H1 (cell line): ENCODE results near the gene SLC12A7. TPM values are rescaled to one million over a fixed set of nuclear protein-coding genes. Genes with fewer than 3 reads are reported as not detected.

Experiments used
- CTCF ChIA-PET: fragments of 300-600 bp; sonication (Branson Sonifier 250); formaldehyde crosslinking; loops from one replicate; lab custom pipeline; 2021; ENCODE audit not compliant: partially characterized antibody; lab: Charles Lee
- POLR2A ChIA-PET: fragments of 300-600 bp; sonication (Branson Sonifier 250); formaldehyde crosslinking; loops from one replicate; lab custom pipeline; 2021; ENCODE audit warnings: inconsistent platforms; ENCODE audit not compliant: partially characterized antibody; lab: Charles Lee
- DNase-seq, 2 experiments: peaks; one replicate each; pipeline versions ENCODE4 v3.0.0 to v3.0.0-alpha.2; 2010 to 2022; ENCODE audit warnings: low spot score in 2 of 2, low read depth in 1 of 2, mixed read lengths in 1 of 2
- FAIRE-seq: peaks from 2 replicates; lab custom pipeline; 2011; peaks lifted over from hg19 to GRCh38; lab: Jason Lieb, UNC
- H2AFZ ChIP-seq: 2 replicates; pipeline ENCODE4 v1.8.1; 2012; ENCODE audit warnings: low read length, inconsistent platforms
- H2AK5ac ChIP-seq: 2 replicates; pipeline ENCODE4 v1.6.1; 2013; ENCODE audit warnings: low read depth, low read length
- H2BK120ac ChIP-seq: replicated peaks from 2 replicates; pipeline ENCODE3; 2013; ENCODE audit warnings: low read depth, low read length, inconsistent platforms
- H2BK12ac ChIP-seq: 2 replicates; pipeline ENCODE4 v1.6.1; 2013; ENCODE audit warnings: low read depth, low read length
- H2BK15ac ChIP-seq: 2 replicates; pipeline ENCODE4 v1.6.1; 2013; ENCODE audit warnings: low read length
- H2BK20ac ChIP-seq: 2 replicates; pipeline ENCODE4 v1.6.1; 2013; ENCODE audit warnings: low read length
- H2BK5ac ChIP-seq: 2 replicates; pipeline ENCODE4 v1.6.1; 2013; ENCODE audit warnings: low read depth, low read length
- H3K14ac ChIP-seq: 2 replicates; pipeline ENCODE4 v1.6.1; 2013; ENCODE audit warnings: inconsistent platforms; ENCODE audit not compliant: insufficient read length
- H3K18ac ChIP-seq: 2 replicates; pipeline ENCODE4 v1.6.1; 2013; ENCODE audit warnings: low read length; ENCODE audit errors: extremely low read depth
- H3K23ac ChIP-seq: 2 replicates; pipeline ENCODE4 v1.6.1; 2013; ENCODE audit warnings: inconsistent platforms; ENCODE audit not compliant: insufficient read length
- H3K23me2 ChIP-seq: 2 replicates; pipeline ENCODE4 v1.6.1; 2013; ENCODE audit warnings: low read depth, low read length
- H3K27ac ChIP-seq: 2 replicates; pipeline ENCODE4 v1.6.1; 2011; ENCODE audit warnings: low read depth, low read length, inconsistent platforms
- H3K27me3 ChIP-seq, 4 experiments: replicated peaks in 1 of 4; 1 replicate in 1 of 4; 2 replicates in 3 of 4; pipeline versions ENCODE4 v1.6.1 to v1.8.1; 2011 to 2013; ENCODE audit warnings: low read length in 3 of 4, mild to moderate bottlenecking in 3 of 4, inconsistent platforms in 2 of 4, mixed read lengths in 2 of 4, moderate library complexity in 1 of 4; ENCODE audit not compliant: control insufficient read depth in 3 of 4, insufficient read depth in 3 of 4; ENCODE audit errors: extremely low read depth in 1 of 4
- H3K36me3 ChIP-seq, 4 experiments: 2 replicates each; pipeline versions ENCODE4 v1.6.1 to v1.8.1; 2011 to 2013; ENCODE audit warnings: mild to moderate bottlenecking in 4 of 4, low read length in 3 of 4, moderate library complexity in 2 of 4, control low read depth in 1 of 4, inconsistent platforms in 1 of 4; ENCODE audit not compliant: insufficient read depth in 4 of 4, control insufficient read depth in 2 of 4
- H3K4ac ChIP-seq: replicated peaks from 2 replicates; pipeline ENCODE3; 2013; ENCODE audit warnings: low read length, low read depth, mixed read lengths, inconsistent platforms; ENCODE audit not compliant: insufficient read length
- H3K4me1 ChIP-seq, 4 experiments: replicated peaks in 1 of 4; 1 replicate in 1 of 4; 2 replicates in 3 of 4; pipeline versions ENCODE4 v1.6.1 to v1.8.1; 2011 to 2013; ENCODE audit warnings: low read length in 3 of 4, inconsistent platforms in 2 of 4, mixed read lengths in 1 of 4; ENCODE audit not compliant: insufficient read depth in 4 of 4, control insufficient read depth in 3 of 4
- H3K4me2 ChIP-seq, 2 experiments: 2 replicates each; pipeline versions ENCODE4 v1.6.1 to v1.8.1; 2011 to 2013; ENCODE audit warnings: low read depth in 2 of 2, low read length in 2 of 2, control low read depth in 1 of 2, inconsistent platforms in 1 of 2, mild to moderate bottlenecking in 1 of 2; ENCODE audit not compliant: insufficient read depth in 1 of 2
- H3K4me3 ChIP-seq, 4 experiments: fragments of 200-600, 300-600 bp in 1 of 4; sonication (generic), shearing (Covaris generic), sonication (Bioruptor Twin) in 1 of 4; 2 replicates each; pipeline versions ENCODE4 v1.5.1 to v1.8.1; 2011 to 2016; ENCODE audit warnings: low read length in 4 of 4, low read depth in 3 of 4, control low read depth in 2 of 4, inconsistent platforms in 2 of 4, mild to moderate bottlenecking in 2 of 4, mixed read lengths in 1 of 4, moderate library complexity in 1 of 4; ENCODE audit not compliant: insufficient read depth in 2 of 4; ENCODE audit errors: extremely low read depth in 1 of 4
- H3K56ac ChIP-seq: replicated peaks from 2 replicates; pipeline ENCODE3; 2013; ENCODE audit warnings: low read depth, mild to moderate bottlenecking, mixed read lengths, low read length, inconsistent platforms; ENCODE audit not compliant: insufficient read length
- H3K79me1 ChIP-seq: 2 replicates; pipeline ENCODE4 v1.6.1; 2013; ENCODE audit warnings: low read depth, low read length, control low read depth
- H3K79me2 ChIP-seq, 2 experiments: 2 replicates each; pipeline versions ENCODE4 v1.6.1 to v1.8.1; 2012 to 2013; ENCODE audit warnings: low read length in 2 of 2, mild to moderate bottlenecking in 2 of 2, inconsistent platforms in 1 of 2; ENCODE audit not compliant: insufficient read depth in 2 of 2, control insufficient read depth in 1 of 2
- H3K9ac ChIP-seq, 4 experiments: replicated peaks in 1 of 4; 1 replicate in 1 of 4; 2 replicates in 3 of 4; pipeline versions ENCODE4 v1.6.1 to v1.8.1; 2011 to 2013; ENCODE audit warnings: low read depth in 3 of 4, low read length in 3 of 4, control low read depth in 2 of 4, mild to moderate bottlenecking in 2 of 4, moderate library complexity in 2 of 4, inconsistent platforms in 1 of 4; ENCODE audit errors: extremely low read depth in 1 of 4
- H3K9me3 ChIP-seq, 2 experiments: 2 replicates each; pipeline versions ENCODE4 v1.6.1 to v1.8.1; 2012 to 2013; ENCODE audit warnings: mild to moderate bottlenecking in 2 of 2, moderate library complexity in 2 of 2, control low read depth in 1 of 2, inconsistent platforms in 1 of 2, low read depth in 1 of 2, low read length in 1 of 2, mixed read lengths in 1 of 2; ENCODE audit not compliant: insufficient read depth in 2 of 2
- H4K20me1 ChIP-seq, 2 experiments: replicated peaks in 1 of 2; 2 replicates each; pipeline versions ENCODE3 to v1.8.1; 2011 to 2013; ENCODE audit warnings: inconsistent platforms in 2 of 2, low read length in 2 of 2, mild to moderate bottlenecking in 1 of 2; ENCODE audit not compliant: insufficient read depth in 2 of 2, control insufficient read depth in 1 of 2
- H4K5ac ChIP-seq: 2 replicates; pipeline ENCODE4 v1.6.1; 2013; ENCODE audit warnings: low read length, low read depth, mixed read lengths, inconsistent platforms; ENCODE audit not compliant: insufficient read length
- H4K8ac ChIP-seq: 2 replicates; pipeline ENCODE4 v1.8.0; 2013; ENCODE audit warnings: mild to moderate bottlenecking, moderate library complexity, low read length, inconsistent platforms; ENCODE audit not compliant: insufficient read depth; ENCODE audit errors: extremely low read depth
- H4K91ac ChIP-seq: replicated peaks from 2 replicates; pipeline ENCODE3; 2013; ENCODE audit warnings: low read length, mixed read lengths, inconsistent platforms; ENCODE audit not compliant: insufficient read length
- ATF3 ChIP-seq: IDR thresholded peaks from 2 replicates; pipeline ENCODE4 v1.6.1; 2011; ENCODE audit warnings: low read depth, mild to moderate bottlenecking, low read length; ENCODE audit not compliant: insufficient read depth
- BACH1 ChIP-seq: IDR thresholded peaks from 2 replicates; pipeline ENCODE4 v1.6.1; 2012; ENCODE audit warnings: low read length, improper control_type of control experiment
- EP300 ChIP-seq, 2 experiments: IDR thresholded peaks; 1 replicate in 1 of 2; 2 replicates in 1 of 2; pipeline ENCODE4 v1.6.1; 2011 to 2012; ENCODE audit warnings: low read depth in 2 of 2, low read length in 2 of 2, mild to moderate bottlenecking in 2 of 2, borderline replicate concordance in 1 of 2, inconsistent platforms in 1 of 2, moderate library complexity in 1 of 2
- FOSL1 ChIP-seq: IDR thresholded peaks from 2 replicates; pipeline ENCODE4 v1.6.1; 2011; ENCODE audit warnings: mild to moderate bottlenecking, low read depth, low read length, moderate library complexity; ENCODE audit not compliant: insufficient read depth
- HDAC2 ChIP-seq, 2 experiments: fragments of 300-600 bp in 1 of 2; sonication (generic) in 1 of 2; IDR thresholded peaks; 2 replicates each; pipeline ENCODE4 v1.6.1; 2011 to 2012; ENCODE audit warnings: low read depth in 2 of 2, low read length in 2 of 2, mild to moderate bottlenecking in 2 of 2, moderate library complexity in 2 of 2, borderline replicate concordance in 1 of 2, inconsistent platforms in 1 of 2
- JUND ChIP-seq: IDR thresholded peaks from 2 replicates; pipeline ENCODE4 v1.6.1; 2011; ENCODE audit warnings: mild to moderate bottlenecking, improper control_type of control experiment, low read length
- KDM4A ChIP-seq: IDR thresholded peaks from one replicate; pipeline ENCODE4 v1.7.1; 2012; ENCODE audit warnings: low read depth, mild to moderate bottlenecking, moderate library complexity, low read length, inconsistent platforms; ENCODE audit not compliant: severe bottlenecking
- NRF1 ChIP-seq: IDR thresholded peaks from 2 replicates; pipeline ENCODE4 v1.6.1; 2011; ENCODE audit warnings: mild to moderate bottlenecking, low read depth, low read length, improper control_type of control experiment
- RBBP5 ChIP-seq: IDR thresholded peaks from 2 replicates; pipeline ENCODE4 v1.7.1; 2012; ENCODE audit warnings: low read depth, mild to moderate bottlenecking, inconsistent platforms, low read length, moderate library complexity, borderline replicate concordance
- SAP30 ChIP-seq: fragments of 300-600 bp; sonication (generic); IDR thresholded peaks from 2 replicates; pipeline ENCODE4 v1.7.1; 2012; ENCODE audit warnings: low read length, moderate library complexity, mild to moderate bottlenecking, inconsistent platforms; ENCODE audit not compliant: insufficient read depth, insufficient replicate concordance
- WGBS, 2 experiments: shearing (Covaris generic) in 1 of 2; methylation state at CpG; one replicate each; pipeline versions ENCODE4 v1.1.6 to v1.1.7; 2013 to 2015; ENCODE audit warnings: low lambda C conversion rate in 2 of 2, mixed read lengths in 2 of 2, inconsistent platforms in 1 of 2, low coverage in 1 of 2, missing lambda C conversion rate in 1 of 2; ENCODE audit not compliant: insufficient replicate concordance in 2 of 2, insufficient coverage in 1 of 2, insufficient read length in 1 of 2; ENCODE audit errors: extremely low coverage in 1 of 2, missing lambda C conversion rate in 1 of 2; 5-methylcytosine and 5-hydroxymethylcytosine counted together
- polyA plus RNA-seq, 7 experiments: library from polyadenylated mRNA; depleted of rRNA in 3 of 7; stranded (reverse) in 5 of 7; unstranded in 2 of 7; fragments of >200 nt in 5 of 7; fragments of 200-250 nt in 2 of 7; gene quantifications; 1 replicate in 5 of 7; 2 replicates in 1 of 7; 4 replicates in 1 of 7; pipeline versions ENCODE4 v1.2.1 to v1.2.3, GENCODE V29; 2011 to 2013; ENCODE audit warnings: missing spikeins in 2 of 7, mixed read lengths in 2 of 7
- total RNA-seq: library from RNA; stranded (reverse); fragmentation: NEBNext Ultra II Directional; extraction: Animal tissue kit (Norgen Biotek cat#: 25700); gene quantifications from 2 replicates; pipeline ENCODE4 v1.2.1, GENCODE V29; 2021

Gene SLC12A7
- total and polyA plus RNA-seq, 2 of the 8 experiments (the other 6 are each of a cell fraction or from before 2014, with no cell fraction given), result 23.5 to 39.7 TPM

GRCh38 chr5:1019001-1019905 lies 92.6 kb downstream of the SLC12A7 start:
- no peaks in the 10 kb centered on the region for H3K79me1 ChIP-seq
- CTCF ChIA-PET, result interaction anchor here (1.1 to 3.6 kb wide), 10 partner anchors 10 to 149 kb away, joined by 3 to 38 read pairs (median 8); partner anchors contain the start of gene NKD2
- H3K27ac ChIP-seq, result no peak overlapping the region
- no peak for TF ChIP-seq KDM4A
- TF ChIP-seq RBBP5, result no peak
- no peak for TF ChIP-seq SAP30
- TF ChIP-seq JUND, result no peak
- TF ChIP-seq FOSL1, result no peak
- no peak for TF ChIP-seq NRF1
- no peak for TF ChIP-seq HDAC2 (IDR thresholded peaks at IDR 0.05; ENCODE audit: borderline replicate concordance in 1 of 2, low read depth in 2 of 2, low read length in 2 of 2)
- TF ChIP-seq ATF3, result no peak
- no peak for TF ChIP-seq BACH1
- TF ChIP-seq EP300 (IDR thresholded peaks at IDR 0.05; ENCODE audit: borderline replicate concordance in 1 of 2, low read depth in 2 of 2, low read length in 2 of 2), result no peak

More at GRCh38 chr5:1019001-1019905, 92.6 kb downstream of the SLC12A7 start:
- H4K5ac ChIP-seq, result no peak overlapping the region
- no peak overlapping the region for H2BK12ac ChIP-seq
- peaks cover 0 to 3% of the 10 kb centered on the region in 2 experiments for H4K20me1 ChIP-seq
- H3K4me3 ChIP-seq, result no peak overlapping the region
- H2BK5ac ChIP-seq, result no peak overlapping the region
- H3K4me1 ChIP-seq, result peaks cover 0 to 12% (median 5%) of the 10 kb centered on the region in 4 experiments; a peak in 4 of 7 replicates
- POLR2A ChIA-PET, result interaction anchor here (0.8 kb wide), 1 partner anchor 9 kb away, joined by 3 read pairs; no protein-coding TSS in a partner anchor
- H3K79me2 ChIP-seq, result no peaks in the 10 kb centered on the region
- no peaks in the 10 kb centered on the region for H3K23me2 ChIP-seq
- no peak overlapping the region for H2AFZ ChIP-seq
- WGBS, 2 experiments, result 84% methylated on average over 37 of the region's 37 CpGs; no CpG with 5 or more reads in 1 of the 2 experiments
- H4K91ac ChIP-seq, result peak overlapping the region; percentile 40
- H3K23ac ChIP-seq, result no peak overlapping the region
- DNase-seq, result no peak
- H3K9ac ChIP-seq, result no peak overlapping the region
- H4K8ac ChIP-seq, result no peak overlapping the region
- H3K9me3 ChIP-seq, result no peaks in the 10 kb centered on the region
- H3K27me3 ChIP-seq, result no peaks in the 10 kb centered on the region
- no peak overlapping the region for H3K4ac ChIP-seq
- no peak overlapping the region for H3K56ac ChIP-seq
- no peak overlapping the region for H3K4me2 ChIP-seq
- H2BK15ac ChIP-seq, result no peak overlapping the region
- no peak overlapping the region for H3K14ac ChIP-seq
- H2AK5ac ChIP-seq, result no peak overlapping the region
- no peak overlapping the region for H3K18ac ChIP-seq
- no peaks in the 10 kb centered on the region for H3K36me3 ChIP-seq
- no peak overlapping the region for H2BK20ac ChIP-seq
- no peak for FAIRE-seq
- no peak overlapping the region for H2BK120ac ChIP-seq
